H9 (cell line): ENCODE results near the gene PAK1IP1. TPM values are rescaled to one million over a fixed set of nuclear protein-coding genes. Genes with fewer than 3 reads are reported as not detected.

ENCODE experiments used
- DNase-seq: peaks from one replicate; pipeline ENCODE4 v3.0.0-alpha.2; 2017
- H2AFZ ChIP-seq: one replicate; pipeline ENCODE4 v1.6.1; 2013; ENCODE audit warnings: mild to moderate bottlenecking, low read length, control low read depth, moderate library complexity
- H2AK5ac ChIP-seq: 2 replicates; pipeline ENCODE4 v1.6.1; 2013; ENCODE audit warnings: low read length, control low read depth, mixed read lengths; ENCODE audit not compliant: insufficient read length
- H2BK120ac ChIP-seq: one replicate; pipeline ENCODE4 v1.6.1; 2013; ENCODE audit warnings: low read depth, mild to moderate bottlenecking, low read length, control low read depth, inconsistent platforms; ENCODE audit not compliant: poor library complexity, severe bottlenecking
- H2BK12ac ChIP-seq: 2 replicates; pipeline ENCODE4 v1.6.1; 2013; ENCODE audit warnings: low read length, control low read depth, mixed read lengths, low read depth; ENCODE audit not compliant: insufficient read length
- H2BK15ac ChIP-seq: 2 replicates; pipeline ENCODE4 v1.6.1; 2013; ENCODE audit warnings: low read depth, low read length, control low read depth
- H2BK20ac ChIP-seq: one replicate; pipeline ENCODE4 v1.6.1; 2013; ENCODE audit warnings: low read depth, mild to moderate bottlenecking, low read length, control low read depth, inconsistent platforms; ENCODE audit not compliant: poor library complexity, severe bottlenecking
- H2BK5ac ChIP-seq: 2 replicates; pipeline ENCODE4 v1.6.1; 2013; ENCODE audit warnings: low read length, control low read depth, mixed read lengths; ENCODE audit not compliant: insufficient read length
- H3K14ac ChIP-seq: 2 replicates; pipeline ENCODE4 v1.6.1; 2013; ENCODE audit warnings: low read length, control low read depth; ENCODE audit not compliant: insufficient read depth
- H3K18ac ChIP-seq: 2 replicates; pipeline ENCODE4 v1.6.1; 2013; ENCODE audit warnings: low read depth, mild to moderate bottlenecking, mixed read lengths, low read length, control low read depth; ENCODE audit not compliant: insufficient read length
- H3K23ac ChIP-seq: 2 replicates; pipeline ENCODE4 v1.6.1; 2013; ENCODE audit warnings: low read length, control low read depth, mixed read lengths, low read depth; ENCODE audit not compliant: insufficient read length
- H3K23me2 ChIP-seq: 2 replicates; pipeline ENCODE4 v1.6.1; 2013; ENCODE audit warnings: low read depth, mild to moderate bottlenecking, mixed read lengths, low read length, control low read depth; ENCODE audit not compliant: insufficient read length, poor library complexity, severe bottlenecking
- H3K27ac ChIP-seq: 2 replicates; pipeline ENCODE4 v1.5.1; 2013; ENCODE audit warnings: low read length, control low read depth, mixed read lengths, low read depth; ENCODE audit not compliant: insufficient read length
- H3K27me3 ChIP-seq: 2 replicates; pipeline ENCODE4 v1.6.1; 2013; ENCODE audit warnings: low read length, control low read depth, inconsistent platforms; ENCODE audit not compliant: insufficient read depth
- H3K4ac ChIP-seq: 2 replicates; pipeline ENCODE4 v1.6.1; 2013; ENCODE audit warnings: low read depth, mild to moderate bottlenecking, control low read depth, inconsistent platforms, low read length, moderate library complexity
- H3K4me1 ChIP-seq: 2 replicates; pipeline ENCODE4 v1.6.1; 2013; ENCODE audit warnings: low read length, control low read depth, inconsistent platforms; ENCODE audit not compliant: insufficient read depth
- H3K4me2 ChIP-seq: 2 replicates; pipeline ENCODE4 v1.6.1; 2013; ENCODE audit warnings: low read length, control low read depth, mixed read lengths; ENCODE audit not compliant: insufficient read length, insufficient read depth
- H3K56ac ChIP-seq: 2 replicates; pipeline ENCODE4 v1.6.1; 2013; ENCODE audit warnings: low read depth, mild to moderate bottlenecking, mixed read lengths, low read length, control low read depth; ENCODE audit not compliant: insufficient read length
- H3K79me1 ChIP-seq: 2 replicates; pipeline ENCODE4 v1.6.1; 2013; ENCODE audit warnings: low read depth, mild to moderate bottlenecking, moderate library complexity, low read length, control low read depth, inconsistent platforms; ENCODE audit not compliant: insufficient read depth, poor library complexity, severe bottlenecking
- H3K79me2 ChIP-seq: 2 replicates; pipeline ENCODE4 v1.6.1; 2013; ENCODE audit warnings: low read length, control low read depth, inconsistent platforms; ENCODE audit not compliant: insufficient read depth
- H3K9ac ChIP-seq: 2 replicates; pipeline ENCODE4 v1.6.1; 2013; ENCODE audit warnings: low read length, control low read depth, mixed read lengths; ENCODE audit not compliant: insufficient read length; ENCODE audit errors: extremely low read depth
- H3K9me3 ChIP-seq: one replicate; pipeline ENCODE4 v1.6.1; 2013; ENCODE audit warnings: low read depth, low read length, inconsistent platforms; ENCODE audit not compliant: control insufficient read depth
- H3T11ph ChIP-seq: one replicate; pipeline ENCODE4 v1.6.1; 2013; ENCODE audit warnings: mild to moderate bottlenecking, low read length, control low read depth, inconsistent platforms
- H4K20me1 ChIP-seq: one replicate; pipeline ENCODE4 v1.6.1; 2013; ENCODE audit not compliant: control insufficient read depth, insufficient read length, insufficient read depth
- H4K5ac ChIP-seq: 2 replicates; pipeline ENCODE4 v1.6.1; 2013; ENCODE audit warnings: low read depth, mild to moderate bottlenecking, mixed read lengths, low read length, control low read depth; ENCODE audit not compliant: insufficient read length
- H4K8ac ChIP-seq: replicated peaks from 2 replicates; pipeline ENCODE4 v1.6.1; 2013; ENCODE audit warnings: low read length, control low read depth, mixed read lengths, low read depth; ENCODE audit not compliant: insufficient read length
- H4K91ac ChIP-seq: 2 replicates; pipeline ENCODE4 v1.6.1; 2013; ENCODE audit warnings: low read depth, mild to moderate bottlenecking, moderate library complexity, mixed read lengths, low read length, control low read depth; ENCODE audit not compliant: insufficient read length
- H3K27ac Mint-ChIP-seq, 3 experiments: 2 replicates in 2 of 3; 3 replicates in 1 of 3; pipeline ENCODE4 v1.8.0; 2020 to 2021; ENCODE audit warnings: mixed read lengths in 3 of 3, mild to moderate bottlenecking in 1 of 3, moderate library complexity in 1 of 3
- H3K27me3 Mint-ChIP-seq: 2 replicates; pipeline ENCODE4 v1.8.0; 2021; ENCODE audit warnings: low read depth, mild to moderate bottlenecking, moderate library complexity, mixed read lengths
- H3K36me3 Mint-ChIP-seq, 3 experiments: 2 replicates in 2 of 3; 3 replicates in 1 of 3; pipeline ENCODE4 v1.8.0; 2020 to 2021; ENCODE audit warnings: low read depth in 3 of 3, mixed read lengths in 3 of 3; ENCODE audit not compliant: insufficient read depth in 1 of 3
- H3K4me1 Mint-ChIP-seq, 2 experiments: 2 replicates each; pipeline ENCODE4 v1.8.0; 2020; ENCODE audit warnings: mixed read lengths in 2 of 2
- H3K4me3 Mint-ChIP-seq, 2 experiments: 2 replicates in 1 of 2; 3 replicates in 1 of 2; pipeline ENCODE4 v1.8.0; 2020 to 2021; ENCODE audit warnings: mild to moderate bottlenecking in 2 of 2, mixed read lengths in 2 of 2, moderate library complexity in 1 of 2
- H3K9me3 Mint-ChIP-seq, 2 experiments: 2 replicates in 1 of 2; 3 replicates in 1 of 2; pipeline ENCODE4 v1.8.0; 2020; ENCODE audit warnings: mild to moderate bottlenecking in 2 of 2, mixed read lengths in 2 of 2, moderate library complexity in 1 of 2
- CTCF ChIP-seq: fragments of 200-600 bp; sonication (generic); conservative IDR thresholded peaks from 3 replicates; pipeline ENCODE4 v1.8.0; 2021; ENCODE audit warnings: antibody characterized with exemption, mild to moderate bottlenecking
- WGBS: extraction: QIAGEN DNeasy Blood & Tissue Kit; methylation state at CpG from one replicate; pipeline ENCODE4 v1.1.7; 2013; ENCODE audit warnings: missing lambda C conversion rate, low lambda C conversion rate, mixed read lengths; ENCODE audit not compliant: insufficient read length; ENCODE audit errors: extremely low coverage; 5-methylcytosine and 5-hydroxymethylcytosine counted together
- total RNA-seq: library from RNA; stranded (reverse); gene quantifications from 2 replicates; pipeline ENCODE4 v1.2.1, GENCODE V29; 2021

PAK1IP1 gene
- total RNA-seq, 1 experiment from 2014 or later, result 44.8 TPM

- no peak for TF ChIP-seq CTCF
- H3K14ac ChIP-seq, result no peak overlapping the region
- no peak overlapping the region for H2AFZ ChIP-seq
- no peak overlapping the region for H3K56ac ChIP-seq
- Mint-ChIP-seq H3K4me1 (no peaks in the 10 kb centered on the region; a peak in 1 of 4 replicates), H3K4me3 (no peak overlapping the region), H3K36me3 (no peaks in the 10 kb centered on the region), H3K9me3 (no peaks in the 10 kb centered on the region), H3K27me3 (no peaks in the 10 kb centered on the region), H3K27ac (no peak overlapping the region)
- H3K9ac ChIP-seq, result no peak overlapping the region
- no peak for DNase-seq
- no peak overlapping the region for H4K5ac ChIP-seq
- H3K4ac ChIP-seq, result no peak overlapping the region
- H3K9me3 ChIP-seq, result no peaks in the 10 kb centered on the region
- no CpG with 5 or more reads among the region's 4 CpGs for WGBS
- no peaks in the 10 kb centered on the region for H3K27me3 ChIP-seq
- no peak overlapping the region for H2BK12ac ChIP-seq
- no peak overlapping the region for H2BK5ac ChIP-seq
- no peak overlapping the region for H3K4me2 ChIP-seq
- H2BK120ac ChIP-seq, result no peak overlapping the region
- no peak overlapping the region for H2BK20ac ChIP-seq
- no peak overlapping the region for H4K8ac ChIP-seq
- H3T11ph ChIP-seq, result no peak overlapping the region
- no peaks in the 10 kb centered on the region for H3K4me1 ChIP-seq
- H3K79me1 ChIP-seq, result no peaks in the 10 kb centered on the region
- H2BK15ac ChIP-seq, result no peak overlapping the region
- H4K20me1 ChIP-seq, result no peaks in the 10 kb centered on the region
- H4K91ac ChIP-seq, result no peak overlapping the region
- no peak overlapping the region for H3K27ac ChIP-seq
- H3K18ac ChIP-seq, result no peak overlapping the region
- no peak overlapping the region for H2AK5ac ChIP-seq
- no peaks in the 10 kb centered on the region for H3K23me2 ChIP-seq
- no peak overlapping the region for H3K23ac ChIP-seq
- H3K79me2 ChIP-seq, result no peaks in the 10 kb centered on the region
These were observed 16.3 kb upstream of the PAK1IP1 start for GRCh38 chr6:10678456-10678855.
